Tibial nerve (tissue), 4 donors: ENCODE results near the gene OR11A1.

ENCODE experiments used
- CTCF ChIP-seq, 5 experiments: fragments of 200-600 bp in 3 of 5; fragments of 450-650 bp in 2 of 5; sonication (generic) in 3 of 5; IDR thresholded peaks; one replicate each; pipeline ENCODE4 v1.5.1; 2016 to 2019; ENCODE audit warnings: antibody characterized with exemption in 5 of 5, mild to moderate bottlenecking in 3 of 5, moderate library complexity in 2 of 5
- EP300 ChIP-seq, 2 donors: sonication (generic); formaldehyde crosslinking; IDR thresholded peaks; one replicate each; pipeline ENCODE4 v1.6.1; 2017; ENCODE audit warnings: antibody characterized with exemption in 2 of 2, mild to moderate bottlenecking in 1 of 2
- POLR2A ChIP-seq, 2 donors: fragments of 450-650 bp; IDR thresholded peaks; one replicate each; pipeline ENCODE4 v1.6.1; 2017; ENCODE audit warnings: antibody characterized with exemption in 2 of 2, mild to moderate bottlenecking in 2 of 2, moderate library complexity in 2 of 2

GRCh38 chr6:29424168-29424567 is 32.7 kb downstream of the OR11A1 start:
- TF ChIP-seq CTCF (IDR thresholded peaks at IDR 0.05), result no peak
- TF ChIP-seq EP300 (IDR thresholded peaks at IDR 0.05), result no peak
- no peak for TF ChIP-seq POLR2A (IDR thresholded peaks at IDR 0.05)
